Measurements from ENCODE around the gene PKLR. TPM values are rescaled to one million over a fixed set of nuclear protein-coding genes. Genes with fewer than 3 reads are reported as not detected.

Gene PKLR
- total and polyA plus RNA-seq, 2 of the 8 experiments (the other 6 are each of a cell fraction or from before 2014, with no cell fraction given) = 2.3 to 7.5 TPM

- TF ChIP-seq E2F6 (IDR thresholded peaks at IDR 0.05) = peak; percentile 94
- peak in 2 of 3 experiments; percentile 20 to 21; a peak in 2 of 4 replicates for TF ChIP-seq CTCF (IDR thresholded peaks at IDR 0.05; ENCODE audit: control extremely low read depth in 1 of 3, insufficient read depth in 1 of 3, low read depth in 1 of 3, low read length in 3 of 3)
- TF ChIP-seq SIRT6 (IDR thresholded peaks at IDR 0.05; ENCODE audit: low read length) = no peak
- no peak for TF ChIP-seq BCL11A (IDR thresholded peaks at IDR 0.05; ENCODE audit: low read depth in 2 of 2, low read length in 2 of 2)
- peak; percentile 48; the same call in 1 of the 2 replicates for TF ChIP-seq BRCA1 (IDR thresholded peaks at IDR 0.05; ENCODE audit: low read depth, low read length)
- 0 out of 2 replicates have a peak, but pooled peaks have one; percentile 38 for TF ChIP-seq TEAD4 (IDR thresholded peaks at IDR 0.05; ENCODE audit: low read depth, low read length)
- TF ChIP-seq HDAC2 (IDR thresholded peaks at IDR 0.05; ENCODE audit: borderline replicate concordance in 1 of 2, low read depth in 2 of 2, low read length in 2 of 2) = peak; percentile 97 to 98; a peak in 2 of 4 replicates
- TF ChIP-seq CREB1 (IDR thresholded peaks at IDR 0.05) = peak; percentile 71
- peak; percentile 80 for TF ChIP-seq RBBP5 (IDR thresholded peaks at IDR 0.05; ENCODE audit: borderline replicate concordance, low read depth, low read length)
- TF ChIP-seq ASH2L (IDR thresholded peaks at IDR 0.05; ENCODE audit: low read length) = peak; percentile 76
- TF ChIP-seq KDM4A (IDR thresholded peaks at IDR 0.05; ENCODE audit: low read depth, low read length, severe bottlenecking) = no peak
- no peak for TF ChIP-seq RNF2 (IDR thresholded peaks at IDR 0.05; ENCODE audit: borderline replicate concordance, low read depth, low read length, missing control alignments, poor library complexity, severe bottlenecking)
- no peak for TF ChIP-seq ZNF274 (IDR thresholded peaks at IDR 0.05; ENCODE audit: borderline replicate concordance, extremely low read depth, low read length)
- no peak for TF ChIP-seq KDM5A (IDR thresholded peaks at IDR 0.05; ENCODE audit: low read length)
- TF ChIP-seq ATF2 (IDR thresholded peaks at IDR 0.05; ENCODE audit: low read length) = 0 out of 2 replicates have a peak, but pooled peaks have one; percentile 24
- TF ChIP-seq FOSL1 (IDR thresholded peaks at IDR 0.05; ENCODE audit: insufficient read depth, low read depth, low read length) = 0 out of 2 replicates have a peak, but pooled peaks have one; percentile 29
- TF ChIP-seq PHF8 (conservative IDR thresholded peaks at IDR 0.05; ENCODE audit: low read depth, low read length) = peak; percentile 60
These were observed 56.7 kb downstream of the PKLR start (continued) for GRCh38 chr1:155244368-155245162.

Measured in H1 (cell line).